ENCODE data around the gene AOAH. TPM values are rescaled to one million over a fixed set of nuclear protein-coding genes. Genes with fewer than 3 reads are reported as not detected.

The AOAH gene
- total and polyA plus RNA-seq, 2 donors (not counting 3 experiments of a cell fraction or from before 2014, with no cell fraction given) = not detected

DNA sequence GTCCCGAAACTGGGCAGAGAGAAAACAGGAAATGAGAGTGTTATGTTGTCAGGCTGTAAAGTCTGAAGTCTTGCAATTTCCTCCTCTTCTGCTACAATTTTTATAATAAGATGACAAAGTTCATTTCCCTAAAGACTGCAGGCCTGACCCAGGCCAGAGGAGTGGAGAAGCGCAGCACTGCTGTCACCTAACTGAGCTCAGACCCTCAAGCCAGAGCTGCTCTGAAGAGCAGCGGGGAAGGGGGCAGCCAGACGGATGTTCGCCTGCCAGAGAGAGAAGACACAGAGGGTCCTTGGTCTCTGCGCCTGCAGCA lies 12.6 kb upstream of the AOAH start:
- no peak for TF ChIP-seq POLR2AphosphoS5 (IDR thresholded peaks at IDR 0.05; ENCODE audit: insufficient read depth, low read depth, low read length)
- no peak for TF ChIP-seq MYC (IDR thresholded peaks at IDR 0.05; ENCODE audit: low read depth, low read length)
- TF ChIP-seq, protein P1, sequence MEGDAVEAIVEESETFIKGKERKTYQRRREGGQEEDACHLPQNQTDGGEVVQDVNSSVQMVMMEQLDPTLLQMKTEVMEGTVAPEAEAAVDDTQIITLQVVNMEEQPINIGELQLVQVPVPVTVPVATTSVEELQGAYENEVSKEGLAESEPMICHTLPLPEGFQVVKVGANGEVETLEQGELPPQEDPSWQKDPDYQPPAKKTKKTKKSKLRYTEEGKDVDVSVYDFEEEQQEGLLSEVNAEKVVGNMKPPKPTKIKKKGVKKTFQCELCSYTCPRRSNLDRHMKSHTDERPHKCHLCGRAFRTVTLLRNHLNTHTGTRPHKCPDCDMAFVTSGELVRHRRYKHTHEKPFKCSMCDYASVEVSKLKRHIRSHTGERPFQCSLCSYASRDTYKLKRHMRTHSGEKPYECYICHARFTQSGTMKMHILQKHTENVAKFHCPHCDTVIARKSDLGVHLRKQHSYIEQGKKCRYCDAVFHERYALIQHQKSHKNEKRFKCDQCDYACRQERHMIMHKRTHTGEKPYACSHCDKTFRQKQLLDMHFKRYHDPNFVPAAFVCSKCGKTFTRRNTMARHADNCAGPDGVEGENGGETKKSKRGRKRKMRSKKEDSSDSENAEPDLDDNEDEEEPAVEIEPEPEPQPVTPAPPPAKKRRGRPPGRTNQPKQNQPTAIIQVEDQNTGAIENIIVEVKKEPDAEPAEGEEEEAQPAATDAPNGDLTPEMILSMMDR (IDR thresholded peaks at IDR 0.05; ENCODE audit: extremely low read depth in 1 of 2, insufficient read depth in 1 of 2, low read depth in 1 of 2, low read length in 2 of 2) = no peak
- no peak for TF ChIP-seq JUN (IDR thresholded peaks at IDR 0.05; ENCODE audit: borderline replicate concordance, insufficient read depth, insufficient read length, low read depth)
- TF ChIP-seq FOS (IDR thresholded peaks at IDR 0.05; ENCODE audit: borderline replicate concordance, insufficient read depth, low read length) = no peak
- POLR2A ChIA-PET = no interaction called here
- H3K4me3 ChIP-seq (replicated peaks in 1 of 3; ENCODE audit: insufficient read depth in 1 of 3, low read depth in 1 of 3, low read length in 3 of 3) = no peak overlapping the region
- H2AFZ ChIP-seq (ENCODE audit: low read depth, low read length) = no peak overlapping the region
- DNase-seq (ENCODE audit: low read depth, low spot score) (no peak), FAIRE-seq (no peak)
- H3K9me3 ChIP-seq (replicated peaks; ENCODE audit: control insufficient read depth, insufficient read depth, low read length) = no peaks in the 10 kb centered on the region
- intact Hi-C loops (cut with micrococcal nuclease) = no loop called here
- H3K27ac ChIP-seq (ENCODE audit: insufficient read depth, low read depth, low read length) = no peak overlapping the region
- CTCF ChIA-PET = no interaction called here
- H3K36me3 ChIP-seq (ENCODE audit: control insufficient read depth in 2 of 2, extremely low read depth in 1 of 2, insufficient read depth in 2 of 2, low read length in 2 of 2) = no peaks in the 10 kb centered on the region
- no peaks in the 10 kb centered on the region for H3K79me2 ChIP-seq (ENCODE audit: control insufficient read depth, insufficient read depth, low read length)
- H4K20me1 ChIP-seq (replicated peaks; ENCODE audit: control insufficient read depth, extremely low read depth, insufficient read depth, low read length) = no peaks in the 10 kb centered on the region
- no peaks in the 10 kb centered on the region for H3K27me3 ChIP-seq (ENCODE audit: control insufficient read depth in 2 of 2, insufficient read depth in 2 of 2, low read length in 2 of 2)
- H3K9ac ChIP-seq (replicated peaks; ENCODE audit: extremely low read depth, insufficient read depth, low read length) = no peak overlapping the region
- dilution Hi-C loops (cut with MboI; ENCODE audit: extremely low pct_ligation_motif_present, low sequenced_read_pairs) = no loop called here
- no TSS peak for BruUV-seq (replicated peaks)
- no peaks in the 10 kb centered on the region for H3K4me1 ChIP-seq (ENCODE audit: control insufficient read depth, extremely low read depth, insufficient read depth, low read length)
- no peak overlapping the region for H3K4me2 ChIP-seq (ENCODE audit: insufficient read depth, low read length)
- no peaks in the 10 kb centered on the region for H3K9me1 ChIP-seq (replicated peaks; ENCODE audit: control insufficient read depth, extremely low read depth, insufficient read depth, low read length)

DNA sequence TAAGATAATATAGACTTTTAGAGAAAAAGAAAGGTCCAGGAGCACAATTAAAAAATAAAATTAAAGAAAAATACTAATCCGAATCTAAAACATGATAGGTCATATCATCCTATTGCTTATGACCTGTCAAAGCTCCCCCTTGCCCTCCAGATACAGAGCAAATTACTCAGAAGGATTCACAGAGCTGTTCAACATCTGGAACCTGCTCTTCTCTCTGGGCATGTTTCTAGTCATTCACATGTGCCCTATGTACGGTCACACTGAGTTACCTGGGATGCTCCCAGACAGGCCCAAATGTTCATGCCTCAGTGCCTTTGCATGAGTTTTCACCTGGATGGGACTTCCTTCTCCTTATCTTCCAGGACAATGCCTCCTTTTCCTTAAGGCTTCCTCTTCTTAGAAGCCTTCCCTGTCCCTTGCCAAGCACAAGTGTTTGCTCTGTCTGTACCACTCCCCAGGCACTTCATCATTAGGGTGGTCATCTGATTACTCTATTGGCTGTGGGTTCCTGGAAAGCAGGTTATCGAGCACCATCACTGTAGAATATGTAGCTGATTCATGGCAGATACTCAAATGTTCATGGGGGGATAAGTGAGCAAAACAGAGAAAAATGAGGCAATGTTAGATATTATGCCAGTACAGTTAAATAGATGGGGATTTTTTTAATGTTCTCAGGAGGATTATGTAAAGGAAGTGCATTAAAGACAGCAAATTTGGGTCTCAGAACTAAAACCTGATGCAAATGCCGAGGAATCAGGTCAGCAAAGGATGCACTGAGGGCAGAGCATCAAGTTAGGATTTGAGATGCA lies 12.0 kb upstream of the AOAH start:
- no peak for FAIRE-seq
- TF ChIP-seq, protein P2, sequence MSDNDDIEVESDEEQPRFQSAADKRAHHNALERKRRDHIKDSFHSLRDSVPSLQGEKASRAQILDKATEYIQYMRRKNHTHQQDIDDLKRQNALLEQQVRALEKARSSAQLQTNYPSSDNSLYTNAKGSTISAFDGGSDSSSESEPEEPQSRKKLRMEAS (IDR thresholded peaks at IDR 0.05; ENCODE audit: insufficient read depth, insufficient read length) = no peak
- TF ChIP-seq EZH2 (IDR thresholded peaks at IDR 0.05; ENCODE audit: borderline replicate concordance, low read depth, low read length, severe bottlenecking) = no peak
- no peak for TF ChIP-seq GATA2 (IDR thresholded peaks at IDR 0.05; ENCODE audit: insufficient read depth, insufficient read length, low read depth, low read length)
- no peak for TF ChIP-seq JUN (IDR thresholded peaks at IDR 0.05; ENCODE audit: borderline replicate concordance, insufficient read depth, insufficient read length, low read depth)
- TF ChIP-seq, protein P1 (IDR thresholded peaks at IDR 0.05; ENCODE audit: extremely low read depth in 1 of 2, insufficient read depth in 1 of 2, low read depth in 1 of 2, low read length in 2 of 2) = no peak
- TF ChIP-seq POLR2AphosphoS5 (IDR thresholded peaks at IDR 0.05; ENCODE audit: insufficient read depth, low read depth, low read length) = no peak
- no peak for TF ChIP-seq FOS (IDR thresholded peaks at IDR 0.05; ENCODE audit: borderline replicate concordance, insufficient read depth, low read length)
- TF ChIP-seq MYC (IDR thresholded peaks at IDR 0.05; ENCODE audit: low read depth, low read length) = no peak
- TF ChIP-seq POLR2A (IDR thresholded peaks at IDR 0.05; ENCODE audit: low read depth, low read length) = no peak
- no peaks in the 10 kb centered on the region for H3K9me3 ChIP-seq (replicated peaks; ENCODE audit: control insufficient read depth, insufficient read depth, low read length)
- no peaks in the 10 kb centered on the region for H3K36me3 ChIP-seq (ENCODE audit: control insufficient read depth in 2 of 2, extremely low read depth in 1 of 2, insufficient read depth in 2 of 2, low read length in 2 of 2)
- no peak overlapping the region for H3K27ac ChIP-seq (ENCODE audit: insufficient read depth, low read depth, low read length)
- H3K4me1 ChIP-seq (ENCODE audit: control insufficient read depth, extremely low read depth, insufficient read depth, low read length) = no peaks in the 10 kb centered on the region
- no peaks in the 10 kb centered on the region for H3K27me3 ChIP-seq (ENCODE audit: control insufficient read depth in 2 of 2, insufficient read depth in 2 of 2, low read length in 2 of 2)
- no TSS peak for BruUV-seq (replicated peaks)
- ChIA-PET POLR2A (no interaction called here), CTCF (no interaction called here)
- H3K4me3 ChIP-seq (replicated peaks in 1 of 3; ENCODE audit: insufficient read depth in 1 of 3, low read depth in 1 of 3, low read length in 3 of 3) = no peak overlapping the region
- intact Hi-C loops (cut with micrococcal nuclease) (no loop called here), dilution Hi-C loops (cut with MboI; ENCODE audit: extremely low pct_ligation_motif_present, low sequenced_read_pairs) (no loop called here)
- H3K4me2 ChIP-seq (ENCODE audit: insufficient read depth, low read length) = no peak overlapping the region
- no peaks in the 10 kb centered on the region for H3K79me2 ChIP-seq (ENCODE audit: control insufficient read depth, insufficient read depth, low read length)
- H2AFZ ChIP-seq (ENCODE audit: low read depth, low read length) = no peak overlapping the region
- H3K9ac ChIP-seq (replicated peaks; ENCODE audit: extremely low read depth, insufficient read depth, low read length) = no peak overlapping the region
- no peaks in the 10 kb centered on the region for H3K9me1 ChIP-seq (replicated peaks; ENCODE audit: control insufficient read depth, extremely low read depth, insufficient read depth, low read length)
- no peak for DNase-seq (ENCODE audit: low read depth, low spot score)
- no peaks in the 10 kb centered on the region for H4K20me1 ChIP-seq (replicated peaks; ENCODE audit: control insufficient read depth, extremely low read depth, insufficient read depth, low read length)

All from endothelial cell of umbilical vein (primary cell).